NCI-H748 treated with DMSO at 0.1 percent for 48 hours (cell line): ENCODE results near the gene FAM187B.
A peak's percentile ranks its signal among the peaks of the same experiment; 100 is the strongest.
"Not testable (repeated sequence)": the region's sequence is repeated elsewhere in the genome, so short reads cannot be mapped to it uniquely, and the experiment has no call there.

Experiments
- DNase-seq: peaks from one replicate; lab custom pipeline; 2025; lab: John Stamatoyannopoulos, UW

Gene FAM187B

DNA sequence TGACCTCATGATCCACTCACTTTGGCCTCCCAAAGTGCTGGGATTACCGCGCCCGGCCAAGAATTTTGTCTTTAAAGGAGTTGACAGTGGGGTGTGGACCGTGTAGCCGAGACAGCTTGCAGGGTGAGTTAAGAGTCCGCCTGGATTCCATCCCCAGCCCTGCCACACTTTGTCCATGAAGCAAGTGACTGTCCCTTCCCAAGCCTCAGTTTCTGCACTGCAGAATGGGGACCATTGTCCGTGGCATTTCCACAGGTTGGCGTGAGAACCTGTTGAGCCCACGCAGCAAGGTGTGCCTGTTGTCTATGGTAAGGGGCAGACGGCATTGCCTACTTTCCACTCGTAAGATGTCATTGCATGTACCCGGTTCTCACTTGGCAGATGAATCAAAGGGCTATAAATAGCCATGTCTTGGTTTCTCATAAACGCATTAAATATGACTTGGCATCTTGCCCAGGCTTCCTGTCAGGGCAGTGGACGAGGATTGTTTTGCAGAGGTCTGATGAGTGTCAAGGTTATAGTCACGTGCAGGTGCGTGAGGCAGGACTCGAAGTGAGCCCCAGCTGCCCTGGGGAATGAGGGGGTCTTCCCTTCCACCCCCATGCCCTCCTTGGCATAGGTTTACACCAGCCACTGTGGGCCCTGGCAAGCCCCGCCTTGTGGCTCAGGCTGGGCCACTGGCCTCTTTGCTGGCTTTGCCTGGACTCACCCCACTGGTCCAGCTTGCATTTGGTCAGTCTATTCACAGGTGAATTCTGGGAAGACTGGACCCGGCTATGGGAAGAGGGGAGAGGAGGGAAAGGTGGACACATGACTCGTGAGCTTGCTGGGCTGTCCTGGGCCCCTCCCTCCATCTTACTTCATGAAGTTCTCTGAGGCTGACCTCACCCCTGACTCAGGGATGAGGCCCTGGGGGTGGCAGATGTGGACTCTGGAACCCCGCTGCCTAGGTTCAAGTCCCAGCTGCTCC is 14.6 kb downstream of the FAM187B start:
- peak; percentile 76 for DNase-seq

DNA sequence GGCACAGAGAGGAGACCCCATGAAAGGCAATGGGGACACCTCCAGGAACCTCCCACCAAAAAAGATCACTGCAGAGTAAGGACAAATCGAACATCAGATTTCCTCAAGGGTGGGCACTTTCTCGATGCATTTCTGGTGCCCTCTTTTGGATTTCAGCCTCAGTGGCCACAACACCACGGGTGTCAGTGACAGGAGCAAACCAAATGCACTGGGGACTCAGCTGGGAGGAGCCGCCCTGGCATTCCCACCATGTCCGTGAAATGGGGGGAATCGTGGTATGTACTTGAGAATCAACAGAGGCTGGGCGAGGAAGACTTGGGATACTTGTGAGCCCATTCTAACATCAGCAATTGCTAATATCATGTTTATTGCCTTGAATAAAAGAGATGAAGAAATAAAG is 16.3 kb downstream of the FAM187B start:
- no peak for DNase-seq

DNA sequence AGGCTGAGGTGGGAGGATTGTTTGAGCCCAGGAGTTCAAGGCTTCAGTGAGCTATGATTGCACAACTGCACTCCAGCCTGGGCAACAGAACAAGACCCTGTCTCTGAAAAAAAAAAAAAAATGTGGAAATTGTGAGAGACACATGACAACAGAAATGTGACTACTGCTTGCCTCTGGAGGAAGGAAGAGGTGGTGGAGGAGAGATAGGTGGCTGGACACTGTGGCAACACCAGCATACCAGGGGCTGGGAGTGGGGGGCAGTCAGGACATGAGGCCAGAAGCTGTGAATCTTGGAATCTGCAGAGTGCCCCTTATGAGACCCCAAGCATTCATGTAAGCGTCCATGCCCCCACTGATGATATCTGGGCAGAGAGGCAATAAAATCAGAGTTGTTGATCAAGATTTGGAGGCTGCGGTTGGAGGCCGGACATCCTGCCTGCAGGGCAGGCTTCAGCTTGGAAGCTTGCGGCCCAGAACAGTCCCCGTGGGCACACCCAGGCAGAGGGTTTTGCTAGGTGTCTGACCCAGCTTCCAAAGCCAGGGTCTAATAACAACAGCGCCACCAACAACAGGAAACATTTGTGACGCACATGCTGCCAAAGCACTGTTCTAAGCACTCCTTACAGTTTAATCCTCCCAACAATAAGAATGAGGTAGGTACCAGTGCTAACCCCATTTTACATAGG is 16.9 kb downstream of the FAM187B start:
- DNase-seq = no peak

DNA sequence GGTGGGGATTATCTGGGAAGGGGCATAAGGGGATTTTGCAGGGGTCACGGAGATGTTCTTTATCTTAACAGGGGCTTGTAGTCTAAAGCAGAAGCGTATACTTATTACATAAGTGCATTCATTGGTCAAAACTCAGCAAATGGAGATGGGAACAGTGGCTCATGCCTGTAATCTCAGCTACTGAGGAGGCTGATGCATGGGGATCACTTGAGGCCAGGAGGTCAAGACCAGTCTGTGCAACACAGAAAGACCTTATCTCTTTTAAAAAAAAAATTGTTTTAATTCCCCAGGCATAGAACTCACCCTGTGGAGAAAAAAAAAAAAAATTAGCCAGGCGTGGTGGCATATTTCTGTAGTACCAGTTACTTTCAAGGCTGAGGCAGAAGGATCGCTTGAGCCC is 18.9 kb downstream of the FAM187B start:
- no peak for DNase-seq

DNA sequence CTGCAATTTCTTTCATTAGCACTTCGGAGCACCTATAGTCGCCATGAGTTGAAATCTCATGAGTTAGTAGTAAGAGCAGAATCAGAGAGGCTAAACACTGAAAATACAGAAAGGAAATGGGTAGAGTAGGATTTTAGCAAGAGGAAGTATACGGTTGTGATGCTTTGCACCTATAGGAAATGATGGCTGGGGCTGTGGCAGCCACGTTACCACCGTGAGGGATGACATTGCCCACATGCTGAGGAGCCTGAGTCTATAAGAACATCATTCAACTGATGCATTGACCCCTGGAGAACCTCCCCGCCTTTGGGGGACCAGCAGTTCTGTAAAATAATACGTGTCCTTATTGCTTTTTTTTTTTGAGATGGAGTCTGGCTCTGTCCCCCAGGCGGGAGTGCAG is 20.4 kb downstream of the FAM187B start:
- no peak for DNase-seq

DNA sequence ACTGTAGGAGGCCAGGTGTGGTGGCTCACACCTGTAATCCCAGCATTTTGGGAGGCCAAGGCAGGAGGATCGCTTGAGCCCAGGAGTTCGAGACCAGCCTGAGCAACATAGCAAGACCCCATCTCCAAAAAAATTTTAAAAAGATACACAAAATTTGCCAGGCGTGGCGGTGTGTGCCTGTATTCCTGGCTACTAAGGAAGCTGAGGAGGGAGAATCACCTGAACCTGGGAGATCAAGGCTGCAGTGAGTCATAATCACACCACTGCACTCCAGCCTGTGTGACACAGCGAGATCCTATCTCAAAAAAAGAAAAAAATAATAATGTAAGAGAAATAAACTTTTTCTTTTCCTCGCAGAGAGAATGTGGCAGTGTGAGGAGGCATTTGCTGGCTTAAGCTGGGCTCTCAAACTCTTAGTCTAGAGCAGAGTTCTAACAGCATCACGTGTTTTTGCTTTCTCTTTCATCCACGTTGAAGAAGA is 21.1 kb downstream of the FAM187B start:
- DNase-seq = no peak

DNA sequence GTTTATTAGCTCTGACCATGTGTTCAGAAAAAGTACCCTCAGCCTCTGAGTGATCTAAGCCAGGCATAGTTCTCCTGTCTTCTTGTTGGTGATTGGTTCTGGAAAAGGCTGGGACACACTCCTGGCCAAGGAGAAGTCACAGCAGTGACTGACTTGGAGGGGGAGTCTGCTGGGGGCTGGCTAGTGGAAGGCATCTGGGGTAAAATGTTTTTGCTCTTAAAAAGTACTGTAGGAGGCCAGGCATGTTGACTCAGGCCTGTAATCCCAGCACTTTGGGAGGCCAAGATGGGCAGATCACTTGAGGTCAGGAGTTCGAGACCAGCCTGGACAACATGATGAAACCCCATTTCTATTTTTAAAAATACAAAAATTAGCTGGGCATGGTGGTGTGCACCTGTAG is 21.7 kb downstream of the FAM187B start:
- DNase-seq = no peak

DNA sequence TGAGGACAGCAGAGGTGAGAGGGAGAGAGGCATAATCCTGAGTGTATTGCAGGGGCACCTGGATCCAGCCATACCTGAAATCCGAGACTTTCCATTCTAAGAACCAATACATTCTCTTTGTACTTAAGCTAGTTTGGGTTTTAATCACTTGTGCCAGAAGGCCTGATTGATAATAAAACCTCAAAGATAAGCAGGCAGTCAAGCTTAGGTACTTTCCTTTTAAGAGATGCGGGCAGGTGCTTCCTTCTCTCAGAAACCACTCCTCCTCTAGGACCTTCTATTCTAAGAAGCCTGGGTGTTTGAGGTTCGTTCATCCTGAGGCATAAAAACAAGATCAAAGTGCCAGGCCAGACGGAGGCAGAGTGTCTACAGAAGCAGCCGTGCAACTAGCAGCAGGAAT is 22.2 kb downstream of the FAM187B start:
- no peak for DNase-seq

DNA sequence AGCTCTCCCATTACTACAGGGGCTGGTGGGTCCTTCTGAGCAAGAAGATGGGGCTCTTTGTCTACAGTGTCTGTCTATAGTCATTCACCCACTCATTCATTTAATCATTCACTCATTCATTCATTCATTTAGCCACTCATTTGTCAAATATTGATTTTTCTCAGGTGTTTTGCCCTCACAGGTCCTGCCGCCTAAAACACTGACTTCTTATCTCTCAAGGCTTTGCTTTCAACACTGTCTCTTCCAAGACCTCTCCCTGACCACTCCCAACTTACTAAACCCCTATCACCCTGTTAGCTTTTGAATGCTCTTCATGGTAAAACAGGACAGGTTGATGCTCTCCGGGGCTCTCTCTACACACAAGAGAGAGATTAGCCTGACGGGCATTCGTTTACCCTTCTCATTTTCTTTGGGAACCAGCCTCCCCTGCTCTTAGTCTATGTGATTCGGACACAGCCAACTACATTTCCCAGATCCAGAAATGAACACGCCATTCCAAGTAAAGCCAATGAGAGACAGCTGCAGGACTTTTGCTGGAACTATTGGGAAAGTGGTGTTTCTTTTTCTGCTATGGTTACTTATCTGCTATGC is 22.7 kb downstream of the FAM187B start:
- DNase-seq = no peak

DNA sequence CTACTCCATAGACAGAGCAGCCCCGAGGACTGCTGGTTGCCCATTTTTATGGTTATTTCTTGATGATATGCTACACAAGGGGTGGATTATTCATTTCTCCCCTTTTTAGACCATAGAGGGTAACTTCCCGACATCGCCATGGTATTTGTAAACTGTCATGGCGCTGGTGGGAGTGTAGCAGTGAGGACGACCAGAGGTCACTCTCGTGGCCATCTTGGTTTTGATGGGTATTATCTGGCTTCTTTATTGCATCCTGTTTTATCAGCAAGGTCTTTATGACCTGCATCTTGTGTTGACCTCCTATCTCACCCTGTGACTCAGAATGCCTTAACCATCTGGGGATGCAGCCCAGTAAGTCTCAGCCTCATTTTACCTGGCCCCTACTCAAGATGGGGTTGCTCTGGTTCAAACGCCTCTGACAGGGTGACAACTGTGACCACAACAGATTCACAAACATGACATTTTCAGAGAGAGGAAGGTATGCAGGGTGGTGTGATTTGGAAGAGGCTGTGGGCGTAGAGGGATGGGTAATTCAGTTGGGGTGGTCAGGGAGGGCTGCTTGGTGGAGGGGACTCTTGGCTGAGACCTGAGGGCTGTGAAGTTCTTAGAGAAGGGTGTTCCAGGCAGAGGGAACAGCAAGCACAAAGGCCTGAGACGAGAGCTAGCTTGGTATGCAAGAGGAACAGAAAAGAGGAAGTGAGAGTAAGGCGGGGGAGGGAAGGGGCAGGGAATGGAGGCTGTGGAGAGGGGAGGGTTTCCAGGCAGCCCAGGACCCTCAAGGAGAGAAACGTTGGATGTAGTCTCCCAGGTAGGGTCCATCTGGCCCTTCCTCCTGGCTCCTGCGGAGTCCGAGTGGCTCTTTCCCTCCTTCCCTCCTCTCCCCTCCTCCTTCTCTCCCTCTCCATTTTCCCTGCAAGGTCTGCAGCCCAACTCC is 23.5 kb downstream of the FAM187B start:
- DNase-seq = no peak

DNA sequence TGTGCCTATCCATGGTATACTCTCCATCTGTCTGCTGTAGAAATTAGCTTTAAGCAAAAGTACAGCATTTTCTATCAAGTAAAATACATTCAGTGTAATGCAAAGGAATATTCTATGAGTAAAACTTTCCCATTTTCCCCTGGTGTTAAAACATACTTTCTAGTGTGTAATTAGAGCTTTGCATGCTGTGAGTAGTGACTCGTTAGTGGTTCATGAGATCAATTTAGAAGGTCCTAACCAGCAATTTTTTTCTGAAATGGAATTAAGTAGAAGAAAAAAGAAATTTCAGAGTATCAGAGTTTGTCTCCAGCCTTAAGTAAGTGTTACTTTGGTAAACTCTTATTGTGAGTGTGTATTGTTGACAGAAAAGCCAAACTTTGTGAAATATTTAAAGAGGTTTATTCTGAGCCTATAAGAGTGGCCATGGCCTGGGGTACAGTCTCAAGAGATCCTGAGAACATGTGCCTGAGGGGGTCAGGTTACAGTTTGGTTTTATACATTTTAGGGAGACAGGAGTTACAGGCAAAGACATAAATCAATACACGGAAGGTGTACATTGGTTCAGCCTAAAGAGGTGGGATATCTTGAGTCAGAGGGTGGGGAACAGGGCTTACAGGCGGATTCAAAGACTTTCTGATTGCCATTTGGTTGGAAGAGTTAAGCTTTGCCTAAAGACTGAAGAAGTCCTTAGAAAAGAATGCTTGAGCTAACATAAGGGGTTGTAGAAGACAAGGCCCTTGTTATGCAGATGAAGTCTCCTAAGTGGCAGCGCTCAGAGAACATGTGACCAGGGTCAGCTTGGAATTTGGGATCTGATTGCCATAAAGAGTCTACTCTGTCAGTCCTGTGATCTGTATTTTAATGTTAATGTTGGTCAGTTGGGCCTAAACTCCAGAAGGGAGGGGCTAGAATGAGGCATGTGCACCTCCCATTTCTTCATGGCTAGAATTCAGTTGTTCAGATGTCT is 25.5 kb downstream of the FAM187B start:
- no peak for DNase-seq

DNA sequence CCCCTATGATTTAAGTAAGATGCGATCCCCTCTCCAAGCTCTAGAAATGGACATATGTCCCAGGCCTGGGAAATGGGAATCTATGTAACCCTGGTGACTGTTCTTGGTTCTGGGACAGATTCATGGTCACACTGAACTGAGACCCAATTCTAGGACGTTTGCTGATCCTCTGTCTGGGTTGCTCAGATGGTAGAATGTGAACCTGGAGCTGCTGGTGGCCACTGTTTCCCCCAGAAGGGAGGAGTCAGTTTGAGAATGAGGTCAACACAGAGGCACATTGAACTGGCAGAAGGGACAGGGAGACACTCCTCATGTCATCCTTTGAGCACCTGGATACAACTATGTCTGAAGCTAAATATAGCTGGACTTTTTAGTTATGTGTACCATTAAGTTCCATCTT is 29.1 kb downstream of the FAM187B start:
- DNase-seq = no peak

DNA sequence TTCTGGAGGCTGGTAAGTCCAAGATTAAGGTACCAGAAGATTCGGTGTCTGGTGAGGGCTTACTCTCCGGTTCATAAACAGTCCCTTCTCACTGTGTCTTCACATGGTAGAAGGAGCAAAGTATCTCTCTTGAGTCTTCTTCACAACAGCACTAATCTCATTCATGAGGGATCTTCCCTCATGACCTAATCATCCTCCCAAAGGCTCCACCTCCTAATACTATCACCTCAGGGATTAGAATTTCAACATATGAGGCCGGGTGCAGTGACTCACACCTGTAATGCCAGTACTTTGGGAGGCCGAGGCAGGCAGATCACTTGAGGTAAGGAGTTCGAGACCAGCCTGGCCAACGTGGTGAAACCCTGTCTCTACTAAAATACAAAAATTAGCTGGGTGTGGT is 31.7 kb downstream of the FAM187B start:
- DNase-seq = not testable (repeated sequence)

DNA sequence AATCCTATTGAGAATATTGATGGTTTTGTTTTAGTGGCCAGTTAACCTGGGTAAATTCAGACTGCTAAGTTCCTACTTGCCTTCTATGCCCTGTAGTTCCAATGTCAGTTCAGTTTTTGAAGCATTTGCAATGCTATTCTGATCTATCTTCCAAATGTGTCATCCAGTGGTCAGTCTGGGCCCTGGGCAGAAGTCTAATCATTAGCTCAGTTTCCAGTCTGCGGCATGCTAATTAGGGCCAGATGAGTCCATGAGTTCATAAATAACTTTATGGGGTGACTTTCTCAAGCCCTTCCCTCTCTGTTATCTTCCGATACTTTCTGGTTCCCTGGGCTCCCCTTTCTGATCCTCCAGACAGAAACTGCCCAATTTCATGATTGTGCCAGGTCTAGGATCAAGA is 32.7 kb downstream of the FAM187B start:
- DNase-seq = no peak

DNA sequence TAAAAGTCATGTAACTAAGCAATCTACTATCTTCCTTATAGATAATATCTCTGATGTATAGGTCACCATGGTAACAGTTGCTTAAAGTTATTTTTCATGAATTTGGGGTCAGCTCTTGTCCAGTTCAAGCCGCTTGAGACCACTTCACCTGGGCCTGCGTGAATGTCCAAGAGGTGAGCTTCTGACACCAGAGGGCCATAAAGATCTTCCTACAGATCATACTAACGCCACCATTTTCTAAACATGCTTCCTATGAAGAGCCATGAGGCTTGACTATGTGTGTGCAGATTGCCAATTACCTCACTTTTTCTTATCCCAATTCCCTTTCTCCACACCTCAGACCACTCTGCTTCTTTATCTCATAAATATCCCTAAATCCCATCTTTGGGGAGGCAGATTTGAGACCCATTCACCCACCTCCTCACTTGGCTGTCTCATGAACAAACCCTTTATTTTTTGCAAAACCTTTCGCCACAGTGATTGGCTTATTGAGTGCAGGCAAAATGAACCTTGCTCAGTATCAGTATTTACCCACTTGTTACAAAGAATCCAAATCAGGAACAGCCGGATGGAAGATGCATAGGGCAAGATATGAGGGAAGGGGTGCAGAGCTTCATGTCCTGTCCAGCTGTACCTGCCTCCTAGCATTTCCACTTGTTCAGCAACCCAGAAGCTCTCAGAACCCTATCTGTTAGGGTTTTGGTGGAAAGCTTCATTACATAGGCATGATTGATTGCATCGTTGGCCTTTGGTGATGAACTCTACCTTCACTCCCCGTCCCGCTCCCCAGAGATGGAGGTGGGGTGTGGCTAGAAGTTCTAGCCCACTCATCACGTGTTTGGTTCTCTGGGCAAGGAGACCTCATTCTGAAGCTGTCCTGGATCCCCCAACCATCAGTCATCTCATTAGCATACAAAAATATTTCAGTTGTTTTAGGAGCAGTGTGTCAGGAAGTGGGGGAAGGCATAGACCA is 34.2 kb downstream of the FAM187B start:
- no peak for DNase-seq

DNA sequence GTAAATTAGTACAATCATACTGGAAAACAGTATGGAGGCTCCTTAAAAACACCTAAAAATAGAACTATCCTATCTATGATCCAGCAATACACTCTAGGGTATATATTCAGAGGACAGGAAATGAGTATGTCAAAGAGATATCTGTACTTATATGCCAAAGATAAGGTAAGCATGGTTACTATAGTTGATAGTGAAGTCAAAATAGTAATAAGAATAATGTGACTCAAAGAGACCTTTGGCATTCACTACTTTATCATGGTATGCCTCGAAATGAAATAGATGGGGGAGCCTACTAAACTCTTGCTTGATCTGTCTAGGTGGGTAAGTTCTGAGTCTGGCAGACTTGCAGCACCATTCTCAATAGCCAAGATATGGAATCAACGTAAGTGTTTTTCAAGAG is 43.7 kb downstream of the FAM187B start:
- DNase-seq = no peak

DNA sequence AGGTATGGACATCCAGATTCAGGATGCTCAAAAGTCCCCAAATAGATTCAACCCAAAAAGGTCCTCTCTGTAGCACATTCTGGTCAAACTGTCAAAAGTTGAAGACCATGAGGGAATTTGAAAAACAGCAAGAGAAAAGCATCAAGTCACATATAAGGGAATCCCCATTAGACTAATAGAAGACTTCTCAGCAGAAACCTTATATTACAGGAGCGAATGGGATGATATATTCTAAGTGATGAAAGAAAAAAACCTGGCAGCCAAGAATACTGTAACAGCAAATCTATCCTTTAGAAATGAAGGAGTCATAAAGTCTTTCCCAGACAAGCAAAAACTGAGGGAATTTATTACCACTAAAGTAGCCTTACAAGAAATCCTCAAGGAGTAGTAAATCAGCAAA is 44.3 kb downstream of the FAM187B start:
- DNase-seq = no peak

DNA sequence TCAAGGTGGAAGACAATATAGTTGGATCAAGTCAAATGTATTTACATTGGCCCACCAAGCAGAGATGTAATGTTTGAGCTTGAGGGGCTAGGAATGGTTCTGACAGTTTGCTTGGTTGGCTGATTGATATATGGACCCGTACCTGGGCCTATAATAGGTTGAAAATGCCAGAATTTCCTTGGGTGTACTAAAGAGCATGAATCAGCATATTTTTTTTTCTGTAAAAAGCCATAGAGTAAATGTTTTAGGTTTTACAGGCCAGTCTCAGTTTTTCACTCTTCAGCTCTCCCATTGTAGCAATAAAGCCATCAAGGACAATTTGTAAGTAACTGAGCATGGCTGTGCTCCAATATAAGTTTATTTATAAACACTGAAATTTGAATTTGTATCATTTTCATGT is 47.2 kb downstream of the FAM187B start:
- no peak for DNase-seq

DNA sequence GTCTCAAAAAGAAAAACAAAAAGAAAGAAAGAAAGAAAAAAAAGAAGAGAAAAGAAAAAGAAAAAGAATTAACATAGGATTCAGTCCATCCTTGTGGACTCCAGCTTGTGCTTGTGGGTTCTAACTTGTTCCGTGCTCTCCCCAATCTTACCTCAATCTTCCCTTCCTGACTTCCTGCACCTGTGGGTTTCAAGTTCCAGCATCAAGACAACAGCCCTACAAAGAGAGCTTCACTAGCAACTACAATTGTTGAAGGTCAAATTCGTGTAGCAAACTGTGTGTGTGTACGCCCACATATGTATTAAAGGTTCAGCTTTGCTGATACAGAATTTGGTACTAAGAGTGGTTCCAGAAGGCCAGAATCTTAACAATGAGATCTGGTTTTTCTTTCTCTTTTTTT is 48.7 kb downstream of the FAM187B start:
- no peak for DNase-seq
